Mesenchymal stem cell (in vitro differentiated cells and primary cell): ENCODE data around the gene NINJ2.
"Not testable (repeated sequence)": the region's sequence is repeated elsewhere in the genome, so short reads cannot be mapped to it uniquely, and the experiment has no call there.

ENCODE experiments used
- DNase-seq: peaks from one replicate; pipeline ENCODE4 v3.0.0-alpha.2; 2013
- H2AFZ ChIP-seq: one replicate; pipeline ENCODE4 v1.6.1; 2013; ENCODE audit warnings: low read depth, mild to moderate bottlenecking, control low read depth, inconsistent platforms, low read length, moderate library complexity
- H2AK5ac ChIP-seq: 2 replicates; pipeline ENCODE4 v1.6.1; 2013; ENCODE audit warnings: low read length, moderate library complexity, mild to moderate bottlenecking, inconsistent platforms; ENCODE audit not compliant: severe bottlenecking
- H2BK120ac ChIP-seq: one replicate; pipeline ENCODE4 v1.6.1; 2013; ENCODE audit warnings: low read depth, mild to moderate bottlenecking, inconsistent platforms, low read length, moderate library complexity
- H2BK12ac ChIP-seq, 2 experiments: one replicate each; pipeline ENCODE4 v1.6.1; 2013; ENCODE audit warnings: inconsistent platforms in 2 of 2, low read length in 2 of 2, mild to moderate bottlenecking in 2 of 2, moderate library complexity in 2 of 2, control low read depth in 1 of 2
- H2BK15ac ChIP-seq: one replicate; pipeline ENCODE4 v1.6.1; 2013; ENCODE audit warnings: mild to moderate bottlenecking, low read depth, inconsistent platforms; ENCODE audit not compliant: poor library complexity, severe bottlenecking
- H2BK5ac ChIP-seq: 2 replicates; pipeline ENCODE4 v1.6.1; 2013; ENCODE audit warnings: low read depth, mild to moderate bottlenecking, low read length, control low read depth, inconsistent platforms; ENCODE audit not compliant: poor library complexity, severe bottlenecking
- H3K14ac ChIP-seq, 2 experiments: one replicate each; pipeline ENCODE4 v1.6.1; 2013; ENCODE audit warnings: inconsistent platforms in 2 of 2, low read length in 2 of 2, control low read depth in 1 of 2, mild to moderate bottlenecking in 1 of 2, moderate library complexity in 1 of 2
- H3K18ac ChIP-seq, 2 experiments: one replicate each; pipeline ENCODE4 v1.6.1; 2013; ENCODE audit warnings: inconsistent platforms in 2 of 2, low read length in 2 of 2, control low read depth in 1 of 2, low read depth in 1 of 2, mild to moderate bottlenecking in 1 of 2
- H3K23ac ChIP-seq, 2 experiments: one replicate each; pipeline ENCODE4 v1.6.1; 2013; ENCODE audit warnings: inconsistent platforms in 2 of 2, low read length in 2 of 2, mild to moderate bottlenecking in 2 of 2, moderate library complexity in 2 of 2, control low read depth in 1 of 2
- H3K27ac ChIP-seq: 2 replicates; pipeline ENCODE4 v1.5.1; 2013; ENCODE audit warnings: mild to moderate bottlenecking, moderate library complexity, low read length, control low read depth, inconsistent platforms; ENCODE audit not compliant: poor library complexity, severe bottlenecking
- H3K27me3 ChIP-seq, 2 experiments: 2 replicates each; pipeline versions ENCODE4 v1.6.1 to v1.7.0; 2013; ENCODE audit warnings: low read length in 2 of 2, mild to moderate bottlenecking in 2 of 2, moderate library complexity in 2 of 2, control low read depth in 1 of 2, inconsistent platforms in 1 of 2; ENCODE audit not compliant: control insufficient read depth in 1 of 2, insufficient read depth in 1 of 2
- H3K36me3 ChIP-seq, 2 experiments: 2 replicates each; pipeline versions ENCODE4 v1.6.1 to v1.7.0; 2013; ENCODE audit warnings: low read length in 2 of 2, control low read depth in 1 of 2, inconsistent platforms in 1 of 2, low read depth in 1 of 2, mild to moderate bottlenecking in 1 of 2; ENCODE audit not compliant: insufficient read depth in 2 of 2, control insufficient read depth in 1 of 2
- H3K4ac ChIP-seq, 2 experiments: one replicate each; pipeline ENCODE4 v1.6.1; 2013; ENCODE audit warnings: inconsistent platforms in 2 of 2, low read length in 2 of 2, mild to moderate bottlenecking in 2 of 2, moderate library complexity in 2 of 2, control low read depth in 1 of 2, low read depth in 1 of 2
- H3K4me1 ChIP-seq: 2 replicates; pipeline ENCODE4 v1.6.1; 2013; ENCODE audit warnings: low read depth, low read length, control low read depth; ENCODE audit not compliant: control insufficient read depth, insufficient read depth
- H3K4me2 ChIP-seq: 2 replicates; pipeline ENCODE4 v1.6.1; 2013; ENCODE audit warnings: low read length, mild to moderate bottlenecking, inconsistent platforms; ENCODE audit not compliant: poor library complexity, severe bottlenecking
- H3K4me3 ChIP-seq, 2 experiments: 2 replicates each; pipeline versions ENCODE4 v1.5.1 to v1.7.0; 2013; ENCODE audit warnings: low read length in 2 of 2, mild to moderate bottlenecking in 2 of 2, control low read depth in 1 of 2, low read depth in 1 of 2; ENCODE audit not compliant: insufficient read depth in 1 of 2
- H3K79me1 ChIP-seq: replicated peaks from 2 replicates; pipeline ENCODE4 v1.6.1; 2013; ENCODE audit warnings: mild to moderate bottlenecking, control low read depth, low read length, inconsistent platforms; ENCODE audit not compliant: poor library complexity, severe bottlenecking
- H3K9ac ChIP-seq: 2 replicates; pipeline ENCODE4 v1.7.0; 2013; ENCODE audit warnings: mild to moderate bottlenecking, low read length, moderate library complexity
- H3K9me3 ChIP-seq: 2 replicates; pipeline ENCODE4 v1.7.0; 2013; ENCODE audit warnings: mild to moderate bottlenecking, low read length; ENCODE audit not compliant: control insufficient read depth
- H4K8ac ChIP-seq: one replicate; pipeline ENCODE4 v1.6.1; 2013; ENCODE audit warnings: inconsistent platforms, mild to moderate bottlenecking, low read length, moderate library complexity
- H4K91ac ChIP-seq: one replicate; pipeline ENCODE4 v1.6.1; 2013; ENCODE audit warnings: mild to moderate bottlenecking, low read length, inconsistent platforms
- WGBS: methylation state at CpG from one replicate; pipeline ENCODE4 v1.1.7; 2013; ENCODE audit warnings: mixed read lengths; 5-methylcytosine and 5-hydroxymethylcytosine counted together

Gene NINJ2

DNA sequence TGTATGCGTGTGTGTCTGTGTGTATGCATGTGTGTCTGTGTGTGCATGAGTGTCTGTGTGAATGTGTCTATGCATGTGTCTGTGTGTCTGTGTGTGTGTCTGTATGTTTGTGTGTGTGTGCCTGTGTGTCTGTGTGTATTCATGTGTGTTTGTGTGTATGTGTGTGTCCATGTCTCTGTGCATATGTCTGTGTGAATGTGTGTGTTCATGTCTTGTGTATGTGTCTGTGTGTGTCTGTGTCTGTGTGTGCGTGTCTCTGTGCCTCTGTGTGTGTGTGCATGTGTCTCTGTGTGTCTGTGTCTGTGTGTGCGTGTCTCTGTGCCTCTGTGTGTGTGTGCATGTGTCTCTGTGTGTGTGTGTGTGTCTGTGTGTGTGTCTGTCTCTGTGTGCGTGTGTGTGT lies 82.4 kb downstream of the NINJ2 start:
- Histone ChIP-seq H2AFZ (no peak overlapping the region), H3K4me1 (peaks cover 6% of the 10 kb centered on the region), H2BK15ac (no peak overlapping the region), H2BK5ac (no peak overlapping the region), H4K8ac (no peak overlapping the region), H3K9ac (no peak overlapping the region), H2BK12ac (no peak overlapping the region), H3K36me3 (no peaks in the 10 kb centered on the region), H3K4me2 (no peak overlapping the region), H3K27ac (no peak overlapping the region), H4K91ac (peak overlapping the region; percentile 9), H3K4me3 (no peak overlapping the region), H2AK5ac (no peak overlapping the region), H3K79me1 (no peaks in the 10 kb centered on the region), H2BK120ac (no peak overlapping the region), H3K23ac (no peak overlapping the region), H3K14ac (peak overlapping the region in 1 of 2 experiments; percentile 50), H3K27me3 (peaks cover 0 to 4% of the 10 kb centered on the region in 2 experiments), H3K9me3 (no peaks in the 10 kb centered on the region), H3K4ac (no peak overlapping the region), H3K18ac (no peak overlapping the region)
- no peak for DNase-seq
- WGBS: 92% methylated on average over 4 of the region's 4 CpGs

- H3K18ac ChIP-seq: no peak overlapping the region
- no peaks in the 10 kb centered on the region for H3K9me3 ChIP-seq
- H2BK15ac ChIP-seq: no peak overlapping the region
- H4K91ac ChIP-seq: no peak overlapping the region
- no peak overlapping the region for H2AK5ac ChIP-seq
- H3K27me3 ChIP-seq: peaks cover 0 to 4% of the 10 kb centered on the region in 2 experiments
- no peak overlapping the region for H4K8ac ChIP-seq
- H2BK12ac ChIP-seq: no peak overlapping the region
- H2AFZ ChIP-seq: peak overlapping the region; percentile 23
- no peak overlapping the region for H3K9ac ChIP-seq
- no peak overlapping the region for H3K27ac ChIP-seq
- H3K79me1 ChIP-seq: no peaks in the 10 kb centered on the region
- no peak overlapping the region for H3K4ac ChIP-seq
- no peak overlapping the region for H2BK5ac ChIP-seq
- H3K14ac ChIP-seq: no peak overlapping the region
- H2BK120ac ChIP-seq: no peak overlapping the region
- H3K4me3 ChIP-seq: no peak overlapping the region
- H3K4me2 ChIP-seq: no peak overlapping the region
- H3K23ac ChIP-seq: no peak overlapping the region
- H3K36me3 ChIP-seq: no peaks in the 10 kb centered on the region
- H3K4me1 ChIP-seq: peaks cover 6% of the 10 kb centered on the region
- 60% methylated on average over 6 of the region's 9 CpGs for whole genome bisulfite sequencing
- DNase-seq: no peak
These were observed 83.7 kb downstream of the NINJ2 start for GRCh38 chr12:579420-580110.

- no peak overlapping the region for H3K4me3 ChIP-seq
- no peaks in the 10 kb centered on the region for H3K9me3 ChIP-seq
- no peak overlapping the region for H4K8ac ChIP-seq
- no peak overlapping the region for H2BK120ac ChIP-seq
- no peak overlapping the region for H2AK5ac ChIP-seq
- H2BK5ac ChIP-seq: no peak overlapping the region
- peaks cover 0 to 4% of the 10 kb centered on the region in 2 experiments for H3K27me3 ChIP-seq
- no peaks in the 10 kb centered on the region for H3K79me1 ChIP-seq
- H3K27ac ChIP-seq: no peak overlapping the region
- H3K36me3 ChIP-seq: no peaks in the 10 kb centered on the region
- H2BK12ac ChIP-seq: no peak overlapping the region
- no peak overlapping the region for H3K14ac ChIP-seq
- H3K18ac ChIP-seq: no peak overlapping the region
- 54% methylated on average over 5 of the region's 7 CpGs for WGBS
- H3K9ac ChIP-seq: no peak overlapping the region
- H2AFZ ChIP-seq: no peak overlapping the region
- H3K4me2 ChIP-seq: no peak overlapping the region
- H3K23ac ChIP-seq: no peak overlapping the region
- DNase-seq: peak; percentile 19
- H3K4ac ChIP-seq: no peak overlapping the region
- H3K4me1 ChIP-seq: peaks cover 6% of the 10 kb centered on the region
- no peak overlapping the region for H4K91ac ChIP-seq
- no peak overlapping the region for H2BK15ac ChIP-seq
These were observed 84.4 kb downstream of the NINJ2 start for GRCh38 chr12:578748-579419.

GRCh38 chr12:577994-578747 lies 85.1 kb downstream of the NINJ2 start:
- not testable (repeated sequence) for H3K27ac ChIP-seq, H2BK15ac ChIP-seq, H2BK12ac ChIP-seq, H3K4me3 ChIP-seq, H3K27me3 ChIP-seq, H2BK120ac ChIP-seq, H3K18ac ChIP-seq, H3K9me3 ChIP-seq, H3K9ac ChIP-seq, H3K79me1 ChIP-seq, H2BK5ac ChIP-seq, H3K4me2 ChIP-seq, H2AFZ ChIP-seq, H3K36me3 ChIP-seq, DNase-seq, H4K91ac ChIP-seq, H4K8ac ChIP-seq, H3K4me1 ChIP-seq, H2AK5ac ChIP-seq
- peak overlapping the region in 1 of 2 experiments; percentile 38 for H3K23ac ChIP-seq
- H3K14ac ChIP-seq: peak overlapping the region in 1 of 2 experiments; percentile 86
- WGBS: 84% methylated on average over 18 of the region's 19 CpGs
- H3K4ac ChIP-seq: peak overlapping the region in 1 of 2 experiments; percentile 30
